Fibroblast of skin of left quadriceps (primary cell): Measurements from ENCODE around the gene PROX2.

Experiments
- DNase-seq, 2 experiments: peaks; one replicate each; pipeline ENCODE4 v3.0.0-alpha.2; 2013; ENCODE audit warnings: low read depth in 2 of 2

Gene PROX2

DNA sequence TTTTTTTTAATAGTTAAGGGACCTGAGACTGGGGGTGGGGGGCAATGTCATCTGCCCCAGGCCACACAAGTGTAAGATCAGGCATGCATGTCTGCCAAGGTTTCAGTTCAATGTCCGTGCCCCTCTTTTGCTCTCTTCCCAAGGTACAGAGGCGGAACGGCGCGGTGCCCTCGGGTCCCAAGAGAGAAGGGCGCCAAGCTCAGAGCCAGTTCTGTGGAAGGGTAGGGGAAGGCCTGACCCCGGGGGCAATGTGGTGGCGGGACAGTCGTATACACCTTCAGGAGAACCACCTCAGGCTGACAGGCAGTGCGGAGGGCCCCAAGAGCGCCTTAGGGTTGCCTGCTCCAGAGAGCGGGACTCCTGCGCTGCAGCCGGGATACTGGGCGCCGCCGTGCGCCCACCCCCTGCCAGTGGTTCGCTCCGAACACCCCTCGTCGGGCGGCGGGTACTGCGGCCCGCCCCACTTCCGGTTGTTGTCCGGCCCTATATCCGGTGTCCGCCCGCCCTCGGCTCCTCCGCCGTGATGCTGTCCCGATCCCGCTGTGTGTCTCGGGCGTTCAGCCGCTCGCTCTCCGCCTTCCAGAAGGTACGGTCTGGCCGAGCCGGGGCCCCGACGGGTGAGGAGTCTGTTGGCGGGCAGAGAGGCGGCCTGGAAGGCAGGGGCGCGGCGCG, 5.6 kb upstream of the PROX2 start, which contains the start of gene DLST:
TSS of gene DLST (plus strand) at position 486 of the 672 bp plus-strand sequence. CDS start at position 524, 38 bp downstream.
- DNase-seq, result peak; percentile 66 to 67

DNA sequence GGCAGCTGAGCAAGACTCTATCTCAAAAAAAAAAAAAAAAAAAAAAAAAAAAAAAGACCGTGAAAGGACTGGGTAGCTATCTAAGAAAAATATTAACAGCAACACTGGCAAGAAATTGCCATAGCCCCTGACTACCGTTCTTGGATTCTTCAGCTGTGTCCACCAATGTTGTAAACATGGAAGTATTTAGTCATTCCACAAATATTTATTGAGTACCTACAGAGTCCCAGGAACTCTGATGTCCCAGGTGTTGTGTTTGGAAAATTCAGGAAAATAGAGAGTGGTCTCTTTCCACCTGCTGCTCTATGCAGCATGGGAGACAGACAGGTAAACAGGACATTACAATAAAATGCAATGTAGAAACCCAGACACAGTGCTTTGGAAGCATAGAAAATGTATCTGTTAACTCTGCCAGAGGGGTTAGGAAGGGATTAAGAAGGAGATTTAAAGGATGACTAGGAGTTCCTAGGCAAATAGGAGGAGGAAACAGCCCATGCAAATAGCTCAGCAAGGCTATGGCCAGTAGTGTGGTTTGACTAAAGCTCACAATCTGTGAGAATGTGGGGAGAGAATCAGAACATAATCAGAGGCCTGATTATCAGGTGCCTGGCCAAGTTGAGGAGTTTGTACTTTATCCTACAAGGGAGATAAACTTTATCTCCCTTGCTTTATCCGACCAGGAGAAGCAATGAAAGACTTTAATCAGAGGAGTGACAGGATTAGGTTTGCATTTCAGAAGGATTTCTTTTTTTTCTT, 3.7 kb upstream of the PROX2 start:
- DNase-seq, result no peak

DNA sequence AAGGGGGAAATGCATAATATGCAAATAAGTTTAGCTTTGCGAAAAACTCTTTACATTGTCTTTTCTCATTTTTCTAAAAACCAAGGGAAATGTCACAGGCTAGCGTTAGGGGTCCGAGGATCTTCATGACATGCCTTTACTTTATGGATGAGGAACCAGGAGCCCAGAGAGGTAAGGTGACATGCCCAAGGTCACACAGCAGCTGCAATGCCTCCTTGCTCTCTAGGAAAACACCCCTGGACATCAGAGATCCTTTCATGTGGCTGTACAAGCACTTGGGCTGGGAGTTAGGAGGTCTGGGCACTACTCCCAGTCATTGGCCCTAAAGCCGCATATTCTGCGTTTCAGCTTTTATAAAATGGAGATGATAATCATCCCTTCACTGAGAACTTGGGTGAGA, 741 bp downstream of the PROX2 start:
- no peak for DNase-seq

DNA sequence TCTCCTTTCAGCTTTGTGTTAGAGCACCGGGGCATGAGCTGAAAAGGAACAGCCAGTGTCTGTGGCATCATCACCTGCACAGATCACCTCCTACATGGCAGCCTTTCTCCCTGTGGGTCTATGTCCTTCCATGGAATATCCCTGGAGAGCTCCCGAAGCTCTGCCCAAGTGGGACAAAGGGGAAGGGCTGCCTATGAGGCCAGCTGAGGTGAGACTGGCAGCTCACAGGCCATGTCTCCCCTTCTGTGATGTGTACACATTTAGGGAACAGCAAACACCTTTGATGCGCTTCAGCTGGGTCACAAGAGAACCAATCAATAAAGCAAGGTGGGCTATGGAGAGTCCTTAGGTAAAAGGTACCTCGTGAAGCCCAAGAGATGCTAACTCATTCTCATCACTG, 4.1 kb downstream of the PROX2 start:
- no peak for DNase-seq

DNA sequence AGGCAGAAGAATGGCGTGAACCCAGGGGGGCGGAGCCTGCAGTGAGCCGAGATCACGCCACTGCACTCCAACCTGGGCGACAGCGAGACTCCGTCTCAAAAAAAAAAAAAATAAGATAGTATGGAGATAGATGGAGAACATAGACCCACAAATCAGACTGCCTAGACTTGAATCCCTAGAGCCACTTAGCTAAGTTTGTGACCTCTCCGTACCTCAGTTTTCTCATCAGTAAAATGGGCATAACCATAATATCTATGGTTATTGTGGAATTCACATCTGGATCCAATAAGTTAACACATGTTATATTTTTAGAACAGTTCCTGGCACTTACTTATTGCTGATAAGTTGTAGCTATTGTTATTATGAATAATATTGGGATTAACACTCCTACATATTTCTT, 7.2 kb downstream of the PROX2 start:
- no peak for DNase-seq

DNA sequence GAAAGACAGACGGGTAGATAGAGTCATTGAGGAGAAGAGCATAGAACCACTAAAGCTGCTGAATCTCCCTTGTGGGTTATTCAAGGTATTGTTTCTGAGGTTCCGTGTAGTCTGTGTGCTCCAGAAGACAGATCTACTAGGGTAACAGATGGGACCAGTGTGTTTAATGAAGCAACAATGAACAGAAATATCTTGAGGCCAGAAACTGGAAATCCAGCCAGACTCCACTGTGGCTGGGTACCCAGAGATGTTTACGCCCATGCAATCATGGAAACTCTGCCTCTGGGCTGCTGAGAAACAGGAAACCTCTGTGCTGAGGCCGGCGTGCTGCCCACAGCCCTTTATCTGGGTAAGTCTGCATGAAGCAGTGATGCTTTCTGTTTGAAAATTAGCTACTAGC, 8.3 kb downstream of the PROX2 start:
- no peak for DNase-seq

DNA sequence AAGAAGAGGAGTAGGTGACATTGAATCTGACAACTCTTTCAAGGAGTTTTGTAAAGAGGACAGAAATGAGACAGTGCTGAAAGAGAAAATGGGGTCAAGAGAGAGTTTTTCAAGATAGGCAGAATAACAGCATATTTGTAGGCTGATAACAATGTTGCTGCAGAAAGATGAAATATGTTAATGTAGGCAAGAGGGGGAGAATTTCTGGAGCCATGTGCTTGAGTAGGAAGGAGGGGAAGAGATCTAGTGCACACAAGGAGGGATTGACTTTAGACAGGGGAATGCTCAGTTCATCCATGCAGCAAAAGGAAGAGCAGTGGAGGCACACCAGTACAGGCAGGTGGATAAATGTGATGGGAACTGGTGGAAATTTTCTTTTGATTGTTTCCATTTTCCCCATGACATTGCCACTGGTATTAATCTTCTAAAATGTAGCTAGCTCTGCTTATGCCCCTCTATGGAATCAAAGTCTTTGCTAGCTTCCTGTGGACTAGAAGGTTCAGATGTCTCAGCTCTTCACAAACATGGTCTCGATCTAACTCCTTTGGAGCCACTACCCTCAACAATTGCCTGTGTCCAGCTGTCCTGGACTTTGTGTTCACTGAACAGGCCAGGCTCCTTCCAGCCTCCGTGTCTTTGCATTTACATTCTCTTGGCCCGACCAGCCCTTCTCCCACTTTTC, 9.1 kb downstream of the PROX2 start:
- no peak for DNase-seq

DNA sequence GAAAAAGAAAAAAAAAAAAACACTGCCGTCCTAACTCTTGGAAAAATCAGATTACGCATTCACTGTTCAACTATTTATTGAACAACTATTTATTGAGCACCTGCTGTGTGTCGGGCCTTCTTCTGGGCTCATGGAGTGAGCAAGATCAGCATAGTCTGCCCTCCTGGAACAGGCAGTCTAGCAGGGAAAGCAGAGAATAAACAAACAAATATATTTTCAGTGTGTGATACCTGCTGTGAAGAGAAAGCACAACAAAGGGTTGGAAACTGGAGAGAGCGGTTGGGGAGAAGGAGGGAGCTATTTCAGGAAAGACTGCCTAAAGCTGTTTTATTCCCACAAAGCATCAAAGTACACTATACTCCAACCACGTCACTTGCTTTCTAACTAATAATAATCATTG, 10.8 kb downstream of the PROX2 start:
- no peak for DNase-seq

DNA sequence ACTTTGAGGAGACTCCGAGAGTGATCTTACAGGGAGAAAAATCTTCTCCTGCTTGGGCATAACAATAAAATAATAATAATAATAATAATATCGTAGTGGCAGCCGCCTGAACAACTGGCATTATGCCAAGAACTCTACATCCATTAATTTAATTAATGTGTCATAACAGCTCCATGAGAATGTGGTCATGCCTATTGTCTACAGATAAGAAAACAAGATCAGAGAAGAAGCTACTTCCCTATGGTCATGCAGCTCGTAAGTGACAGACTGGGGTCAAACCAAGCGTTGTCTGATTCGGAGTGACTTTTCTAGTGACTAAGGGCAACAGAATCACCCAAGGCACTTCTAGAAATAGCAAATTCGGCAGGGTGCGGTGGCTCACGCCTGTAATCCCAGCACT, 11.7 kb downstream of the PROX2 start:
- DNase-seq, result no peak

DNA sequence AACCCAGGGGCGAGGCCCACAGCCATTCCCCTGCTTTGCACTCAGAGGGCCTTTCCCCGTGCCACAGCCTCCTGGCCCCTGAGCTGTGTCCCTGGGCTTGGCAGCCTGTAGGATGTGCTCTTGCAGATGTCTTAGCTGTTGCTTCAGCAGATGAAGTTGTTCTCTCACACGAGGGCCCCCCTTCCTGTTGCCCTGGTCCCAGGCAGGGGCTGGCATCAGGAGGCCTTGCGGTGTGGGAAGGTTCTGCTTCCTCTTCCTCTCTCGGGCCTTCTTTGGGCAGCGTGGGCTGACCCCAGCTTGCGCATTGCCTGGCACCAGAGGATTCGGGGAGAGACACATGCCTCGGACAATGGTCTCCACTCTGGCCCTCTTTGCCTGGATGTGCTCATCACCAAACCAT, 12.7 kb downstream of the PROX2 start:
- DNase-seq, result no peak

DNA sequence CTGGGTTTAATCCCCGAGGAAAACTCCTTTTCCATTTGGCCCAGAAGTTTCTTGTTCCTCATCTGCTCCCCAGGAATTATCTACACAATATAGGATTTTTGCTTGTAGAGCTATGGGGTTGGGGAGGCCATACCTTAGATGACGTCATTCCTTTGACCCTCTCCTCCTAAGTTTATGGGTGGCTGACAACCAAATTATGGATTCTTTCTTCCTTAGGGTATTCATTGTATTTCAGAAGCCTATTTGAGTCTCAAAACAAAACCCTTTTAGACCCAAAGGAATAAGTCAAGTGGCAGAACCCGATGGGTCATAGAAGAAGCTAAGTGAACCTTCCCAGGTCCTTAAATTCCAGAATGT, 14.2 kb downstream of the PROX2 start:
- DNase-seq, result no peak

DNA sequence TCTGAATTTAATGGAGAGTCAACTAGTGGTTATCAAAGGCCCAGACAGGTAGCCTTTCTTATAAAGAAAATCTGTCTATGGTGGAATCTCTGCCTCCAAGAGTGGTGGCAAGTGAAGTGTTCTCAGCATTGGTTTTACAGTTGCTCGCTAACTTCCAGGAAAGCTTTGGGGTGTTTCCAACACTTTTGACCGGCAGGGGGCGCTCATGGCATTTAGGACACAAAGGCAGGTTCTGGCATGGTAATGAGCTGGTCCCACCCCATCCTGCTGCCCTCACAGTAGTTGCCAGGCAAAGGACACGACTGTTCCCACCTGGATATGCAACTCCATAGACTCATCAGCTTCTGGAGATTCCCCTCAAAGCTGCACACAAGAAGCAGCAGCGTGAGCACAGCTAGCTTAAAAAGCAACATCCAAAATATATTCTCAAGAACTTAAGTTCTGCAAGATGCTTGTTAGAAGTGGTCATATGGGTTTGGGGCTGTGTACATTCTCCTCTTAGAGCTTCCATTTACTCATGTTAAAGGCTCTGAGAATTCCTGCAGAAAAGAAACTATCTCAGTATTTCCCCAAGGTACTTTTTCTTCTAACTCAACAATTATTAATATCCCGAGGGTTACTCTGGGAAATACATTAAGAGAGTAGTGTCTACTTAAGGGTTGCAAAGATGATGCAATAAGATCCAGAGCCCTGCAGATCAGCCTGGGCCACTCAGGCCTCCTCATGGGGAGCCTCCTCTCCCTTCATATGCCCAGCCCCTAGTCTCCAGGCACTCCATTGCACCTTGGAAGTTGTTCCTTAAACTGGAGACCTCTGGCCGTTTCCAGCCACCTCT, 14.8 kb downstream of the PROX2 start:
- DNase-seq, result peak; percentile 74 to 78

DNA sequence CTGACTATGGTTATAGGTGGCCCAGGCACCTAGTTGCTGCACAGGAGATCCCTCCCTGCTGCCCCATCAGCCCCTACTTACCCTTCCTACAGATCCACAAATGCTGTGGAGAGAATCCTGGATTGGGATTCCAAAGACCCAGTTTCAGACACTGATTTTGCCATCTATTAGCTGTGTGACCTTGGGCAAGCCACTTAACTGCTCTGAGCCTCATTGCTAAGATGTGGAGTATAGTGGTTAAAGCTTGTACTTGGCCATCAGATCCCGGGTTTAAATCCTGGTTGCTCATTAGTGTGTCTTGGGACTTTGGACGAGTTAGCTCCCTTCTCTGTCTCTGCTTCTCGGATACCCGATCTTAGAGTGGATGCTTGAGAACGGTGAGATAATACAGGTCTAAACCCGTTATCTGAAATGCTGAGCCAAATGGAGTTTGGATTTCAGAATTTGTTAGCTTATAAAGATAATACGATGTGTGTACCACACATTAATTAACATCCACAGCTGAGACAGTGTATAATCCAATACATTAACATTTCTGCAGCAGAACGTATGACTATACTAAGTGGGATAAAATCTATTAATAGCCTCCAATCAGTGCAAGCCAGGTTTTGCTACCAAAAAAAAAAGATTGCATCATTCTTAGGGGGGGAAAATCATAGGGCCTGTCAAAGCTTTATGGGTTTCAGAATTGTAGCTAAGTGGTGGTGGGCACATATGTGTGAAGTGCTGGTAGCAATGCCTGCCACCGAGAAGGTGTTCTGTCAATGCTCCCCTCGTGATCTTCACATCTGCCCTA, 16.0 kb downstream of the PROX2 start:
- DNase-seq, result no peak

DNA sequence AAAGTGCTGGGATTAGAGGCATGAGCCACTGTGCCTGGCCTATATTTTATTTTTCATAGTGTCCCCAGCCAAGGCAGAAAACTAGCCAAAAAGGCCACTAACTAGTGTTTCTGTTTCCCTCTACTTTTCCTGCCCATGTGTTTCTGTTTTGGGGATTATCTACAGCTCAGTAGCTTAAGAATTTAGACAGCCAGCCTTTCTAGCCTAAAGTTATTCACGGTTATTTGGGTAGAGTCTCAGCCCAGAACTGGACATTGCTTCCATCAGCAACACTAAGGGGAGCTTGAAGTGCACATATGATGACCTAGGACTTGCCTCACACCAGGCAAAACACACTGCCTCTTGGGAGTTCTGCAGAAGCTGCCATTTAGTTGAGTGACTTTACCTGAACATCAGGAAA, 17.9 kb downstream of the PROX2 start:
- no peak for DNase-seq

DNA sequence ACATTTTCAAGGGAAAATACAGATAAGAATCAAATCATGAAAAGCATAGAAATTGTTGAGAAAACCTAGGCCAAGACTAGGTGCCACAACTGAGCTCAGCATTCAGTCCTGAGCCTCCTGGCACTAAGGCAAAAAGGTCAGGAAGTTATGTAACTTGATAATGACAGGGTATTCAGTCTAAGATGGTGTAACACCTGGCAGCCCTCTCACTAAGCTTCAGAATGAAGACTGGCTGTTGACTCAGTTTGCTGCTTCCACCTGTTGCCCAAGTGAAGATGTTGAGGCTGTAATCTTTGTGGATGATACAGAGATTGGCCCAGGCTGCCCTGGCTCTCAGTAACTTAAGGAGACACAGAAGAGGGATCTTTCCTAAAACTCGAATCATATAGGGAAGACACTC, 19.6 kb downstream of the PROX2 start:
- DNase-seq, result no peak

DNA sequence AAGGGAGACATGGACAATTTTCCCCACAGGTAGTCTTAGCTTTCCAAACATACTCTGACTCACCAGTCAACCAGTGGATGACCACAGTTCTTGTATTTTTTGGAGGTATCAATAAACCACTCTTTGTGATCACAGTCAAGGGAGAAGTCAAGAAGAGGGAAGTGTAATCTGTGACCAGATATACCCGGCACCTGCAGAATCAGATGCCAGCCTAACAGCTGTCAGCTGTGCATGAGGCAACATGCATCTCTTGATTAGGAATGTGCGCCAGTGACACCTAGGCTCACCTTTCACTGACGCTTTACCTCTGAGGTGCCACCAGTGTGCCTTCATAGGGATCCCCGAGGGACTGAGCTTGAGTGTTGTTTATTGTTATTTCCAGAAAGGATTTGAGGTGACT, 20.0 kb downstream of the PROX2 start:
- no peak for DNase-seq

DNA sequence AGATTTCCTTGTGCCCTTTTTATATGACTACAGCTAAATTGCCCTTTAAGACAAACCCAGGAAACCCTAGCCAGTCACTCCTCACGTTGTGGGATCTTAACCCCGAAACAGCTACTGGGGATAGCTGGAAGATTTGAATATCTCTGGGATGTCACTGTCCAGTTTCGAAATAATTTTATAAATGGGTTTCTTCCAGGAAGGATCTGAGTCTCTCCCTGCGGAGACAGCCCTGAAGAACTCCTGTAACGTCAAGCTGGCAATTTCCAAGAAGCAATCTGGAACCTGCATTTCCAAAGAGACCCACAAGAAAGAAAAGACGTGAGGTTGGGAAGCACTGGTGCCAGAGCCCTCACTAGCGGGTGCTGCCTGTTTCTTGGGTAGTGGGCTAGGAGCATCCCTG, 20.9 kb downstream of the PROX2 start:
- DNase-seq, result no peak

DNA sequence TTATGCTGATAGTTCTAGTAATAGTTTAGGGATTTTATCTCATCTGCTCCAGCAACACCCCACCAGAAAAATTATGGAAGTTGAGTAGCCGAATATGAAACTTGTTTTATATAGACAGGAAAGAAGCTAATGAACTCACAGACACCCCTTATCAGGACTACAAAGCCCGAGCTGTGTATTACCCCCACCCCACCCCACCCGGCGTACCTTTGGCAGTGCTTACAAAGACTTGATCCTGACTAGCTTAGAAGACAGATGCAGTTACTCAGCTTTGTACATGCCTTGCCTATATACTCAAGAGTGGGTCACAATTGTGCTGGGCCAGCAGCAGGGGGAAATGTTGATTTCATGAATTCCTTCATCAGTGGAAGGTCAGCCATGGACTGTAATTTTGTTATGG, 22.4 kb downstream of the PROX2 start:
- no peak for DNase-seq

DNA sequence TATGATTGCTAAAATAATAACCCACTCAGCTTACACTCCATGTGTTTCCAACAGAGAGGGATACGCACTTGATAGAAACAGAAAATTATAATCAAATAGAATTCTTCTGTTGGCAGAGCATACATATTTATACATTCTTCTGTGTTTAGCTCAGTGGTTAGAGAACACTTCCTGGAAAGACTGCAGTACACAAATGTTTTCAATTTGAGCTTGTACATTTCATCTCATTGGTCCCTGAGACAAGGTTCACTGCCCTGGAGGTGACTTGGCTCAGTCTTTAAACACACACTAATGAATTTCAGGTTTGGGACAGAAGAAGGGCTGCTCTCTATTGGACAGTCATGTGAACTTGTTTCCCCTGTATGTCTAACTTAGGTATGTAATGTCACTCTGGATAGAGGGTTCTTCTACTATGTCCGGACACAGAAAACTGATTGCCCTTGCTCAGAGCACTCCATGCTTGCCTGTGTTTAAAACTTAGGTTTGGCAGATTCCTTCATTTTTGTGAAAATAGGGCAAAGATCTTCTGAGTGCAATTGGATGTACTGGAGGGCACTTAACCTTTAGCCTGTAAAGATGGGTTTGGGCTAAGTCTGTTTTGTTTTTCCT, 22.9 kb downstream of the PROX2 start:
- peak; percentile 77 to 81 for DNase-seq

DNA sequence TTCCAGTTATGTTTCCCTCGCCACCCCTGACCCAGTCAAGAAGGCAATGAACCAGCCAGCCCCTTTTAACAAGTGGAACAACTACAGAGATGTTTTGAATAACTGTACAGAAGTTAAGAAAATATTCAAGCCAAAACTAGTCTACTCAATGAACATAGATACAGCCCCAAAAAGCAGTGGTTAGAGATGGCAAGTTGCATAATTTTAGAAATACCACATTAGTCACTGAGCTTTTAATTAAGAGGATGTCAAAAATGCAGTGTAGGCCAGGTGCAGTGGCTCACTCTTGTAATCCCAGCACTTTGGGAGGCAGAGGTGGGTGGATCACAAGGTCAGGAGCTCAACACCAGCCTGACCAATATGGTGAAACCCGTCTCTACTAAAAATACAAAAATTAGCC, 27.2 kb downstream of the PROX2 start:
- DNase-seq, result no peak
